ENCODE data around the gene SPOCK1. TPM values are rescaled to one million over a fixed set of nuclear protein-coding genes. Genes with fewer than 3 reads are reported as not detected.
"Not testable (repeated sequence)": the region's sequence is repeated elsewhere in the genome, so short reads cannot be mapped to it uniquely, and the experiment has no call there.

The SPOCK1 gene
- total and polyA plus RNA-seq, 7 donors = 4.2 to 52.7 (median 16.0) TPM

DNA sequence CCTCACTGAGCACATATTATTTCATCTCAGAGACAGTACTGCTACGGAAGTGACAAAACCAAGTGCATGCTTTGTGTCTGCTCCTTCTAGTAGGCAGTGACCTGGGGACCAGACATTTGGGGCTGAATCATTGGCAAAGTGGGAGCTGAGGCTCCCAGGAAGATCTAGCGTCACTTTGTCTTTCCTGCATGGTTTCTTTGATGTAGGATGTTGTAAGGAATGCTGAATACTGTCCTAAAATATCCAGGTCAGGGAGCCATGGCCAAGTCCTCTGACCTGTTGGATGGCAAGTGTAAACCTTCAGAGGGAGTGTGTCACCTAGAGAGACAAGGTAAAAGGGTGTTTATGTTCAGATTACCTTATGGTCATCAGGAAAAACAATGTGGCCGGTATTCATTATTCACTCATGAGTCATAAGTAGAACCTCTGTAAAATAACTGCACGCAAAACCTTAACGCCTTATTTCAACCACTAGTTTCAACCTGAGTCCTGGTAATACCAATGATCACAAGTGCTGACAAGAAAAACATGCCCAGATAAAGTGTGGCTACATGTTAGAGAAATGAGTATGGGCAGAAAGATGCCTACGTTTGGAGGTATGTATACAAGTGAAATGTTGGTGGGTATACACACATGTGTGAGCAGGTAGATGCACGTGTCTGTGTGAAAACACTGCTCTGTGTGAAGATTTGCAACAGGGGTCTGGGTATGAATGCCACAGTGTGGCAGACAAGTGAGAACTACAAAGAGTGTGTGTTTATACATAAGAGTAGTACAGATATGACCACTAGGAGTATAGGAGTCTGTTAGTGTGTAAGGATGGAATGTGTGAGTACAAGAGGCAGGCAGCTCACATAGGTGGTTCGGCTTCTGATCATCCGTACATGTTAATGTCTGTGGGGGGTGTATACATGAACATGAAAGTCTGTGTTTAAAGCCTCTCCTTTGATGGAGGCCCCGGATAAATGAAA lies 263.9 kb downstream of the SPOCK1 start:
- DNase-seq (no peak), ATAC-seq (no peak)
- H3K36me3 ChIP-seq (ENCODE audit: insufficient read depth in 1 of 2, low read depth in 1 of 2) = no peaks in the 10 kb centered on the region
- H3K4me1 ChIP-seq = no peaks in the 10 kb centered on the region
- H3K4me3 ChIP-seq = no peak overlapping the region
- 86 to 89% (median 88%) methylated on average over 10 of the region's 10 CpGs for WGBS, 3 donors
- intact Hi-C loops (cut with DNase I) = no loop called here
- H3K9me3 ChIP-seq = no peaks in the 10 kb centered on the region
- H3K27ac ChIP-seq = no peak overlapping the region
- H3K27me3 ChIP-seq (ENCODE audit: insufficient read depth in 3 of 3, low read length in 2 of 3) = no peaks in the 10 kb centered on the region
- no peak for TF ChIP-seq CTCF (IDR thresholded peaks at IDR 0.05)

- DNase-seq (no peak), ATAC-seq (no peak)
- H3K36me3 ChIP-seq (ENCODE audit: insufficient read depth in 1 of 2, low read depth in 1 of 2) = no peaks in the 10 kb centered on the region
- no peak for TF ChIP-seq CTCF (IDR thresholded peaks at IDR 0.05)
- H3K9me3 ChIP-seq = no peaks in the 10 kb centered on the region
- no peak overlapping the region for H3K27ac ChIP-seq
- intact Hi-C loops (cut with DNase I) = no loop called here
- H3K4me1 ChIP-seq = no peaks in the 10 kb centered on the region
- WGBS, 3 donors = 91 to 100% (median 100%) methylated on average over 1 of the region's 1 CpG
- H3K4me3 ChIP-seq = no peak overlapping the region
- no peaks in the 10 kb centered on the region for H3K27me3 ChIP-seq (ENCODE audit: insufficient read depth in 3 of 3, low read length in 2 of 3)
Measured at GRCh38 chr5:137233726-137234125, 265.4 kb downstream of the SPOCK1 start.

DNA sequence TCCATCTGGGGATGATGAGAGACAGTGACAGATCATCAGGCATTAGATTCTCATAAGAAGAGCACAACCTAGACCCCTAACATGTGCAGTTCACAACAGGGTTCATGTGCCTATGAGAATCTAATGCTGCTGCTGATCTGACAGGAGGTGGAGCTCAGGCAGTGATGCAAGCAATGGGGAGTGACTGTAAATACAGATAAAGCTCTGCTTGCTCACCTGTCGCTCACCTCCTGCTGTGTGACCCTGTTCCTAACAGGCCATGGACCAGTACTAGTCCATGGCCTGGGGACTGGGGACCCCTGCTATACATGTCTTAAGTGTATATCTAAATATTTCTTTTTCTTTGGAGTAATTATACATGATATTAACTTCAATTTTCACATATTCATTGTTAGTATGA lies 265.8 kb downstream of the SPOCK1 start:
- H3K4me1 ChIP-seq; ATAC-seq; H3K4me3 ChIP-seq; H3K36me3 ChIP-seq (ENCODE audit: insufficient read depth in 1 of 2, low read depth in 1 of 2); H3K27ac ChIP-seq; H3K27me3 ChIP-seq (ENCODE audit: insufficient read depth in 3 of 3, low read length in 2 of 3); H3K9me3 ChIP-seq; intact Hi-C loops (cut with DNase I); DNase-seq: not testable (repeated sequence)
- WGBS, 3 donors = 95 to 100% (median 95%) methylated on average over 1 of the region's 1 CpG

GRCh38 chr5:137231540-137231939 lies 267.6 kb downstream of the SPOCK1 start:
- no peak for DNase-seq
- intact Hi-C loops (cut with DNase I) = no loop called here
- TF ChIP-seq CTCF (IDR thresholded peaks at IDR 0.05) = no peak

GRCh38 chr5:137228816-137229215 lies 270.3 kb downstream of the SPOCK1 start:
- no peak for TF ChIP-seq CTCF (IDR thresholded peaks at IDR 0.05)
- no peak for DNase-seq
- no peaks in the 10 kb centered on the region for H3K9me3 ChIP-seq
- H3K36me3 ChIP-seq (ENCODE audit: insufficient read depth in 1 of 2, low read depth in 1 of 2) = no peaks in the 10 kb centered on the region
- 87 to 88% (median 88%) methylated on average over 4 of the region's 4 CpGs for WGBS, 3 donors
- ATAC-seq = no peak
- H3K27me3 ChIP-seq (ENCODE audit: insufficient read depth in 3 of 3, low read length in 2 of 3) = no peaks in the 10 kb centered on the region
- intact Hi-C loops (cut with DNase I) = no loop called here
- no peak overlapping the region for H3K4me3 ChIP-seq
- no peaks in the 10 kb centered on the region for H3K4me1 ChIP-seq
- H3K27ac ChIP-seq = no peak overlapping the region

More at GRCh38 chr5:137231540-137231939, 267.6 kb downstream of the SPOCK1 start:
- Histone ChIP-seq H3K4me1 (no peaks in the 10 kb centered on the region), H3K36me3 (ENCODE audit: insufficient read depth in 1 of 2, low read depth in 1 of 2) (no peaks in the 10 kb centered on the region), H3K4me3 (no peak overlapping the region), H3K9me3 (no peaks in the 10 kb centered on the region), H3K27ac (no peak overlapping the region), H3K27me3 (ENCODE audit: insufficient read depth in 3 of 3, low read length in 2 of 3) (no peaks in the 10 kb centered on the region)
- no peak for ATAC-seq
